B cell (primary cell): ENCODE measurements around the gene CTNNA2. TPM values are rescaled to one million over a fixed set of nuclear protein-coding genes. Genes with fewer than 3 reads are reported as not detected.

ENCODE experiments used
- ATAC-seq: fragments of 200-7000 bp; cut with Tn5 transposase; one replicate; pipeline ENCODE4 v1.10.0; 2021; ENCODE audit warnings: low read depth, mild to moderate bottlenecking, moderate number of reproducible peaks, moderate library complexity
- CTCF ChIA-PET: fragments of 350-600 bp; sonication (Branson Sonifier 250); formaldehyde crosslinking; loops from one replicate; lab custom pipeline; 2021; ENCODE audit warnings: antibody characterized with exemption, inconsistent platforms; lab: Charles Lee
- POLR2A ChIA-PET: fragments of 350-600 bp; sonication (Branson Sonifier 250); formaldehyde crosslinking; loops from one replicate; lab custom pipeline; 2021; ENCODE audit warnings: antibody characterized with exemption; lab: Charles Lee
- DNase-seq: peaks from one replicate; pipeline ENCODE4 v3.0.0; 2013
- H2AFZ ChIP-seq: 2 replicates; pipeline ENCODE4 v1.6.1; 2012; ENCODE audit warnings: mild to moderate bottlenecking, low read depth, low read length; ENCODE audit not compliant: insufficient read depth, poor library complexity, severe bottlenecking
- H3K27ac ChIP-seq, 2 donors: 1 replicate in 1 of 2; 2 replicates in 1 of 2; pipeline ENCODE4 v1.5.1; 2012 to 2013; ENCODE audit warnings: low read length in 2 of 2, mild to moderate bottlenecking in 2 of 2, moderate library complexity in 1 of 2
- H3K27me3 ChIP-seq, 4 experiments: fragments of 200-600 bp in 1 of 4; sonication (generic) in 1 of 4; replicated peaks in 1 of 4; 1 replicate in 2 of 4; 2 replicates in 2 of 4; pipeline versions ENCODE4 v1.6.1 to v1.7.0; 2013 to 2016; ENCODE audit warnings: low read length in 3 of 4, mild to moderate bottlenecking in 2 of 4, mixed read lengths in 1 of 4, moderate library complexity in 1 of 4; ENCODE audit not compliant: insufficient read depth in 4 of 4, control insufficient read depth in 3 of 4; ENCODE audit errors: control extremely low read depth in 1 of 4
- H3K36me3 ChIP-seq, 2 experiments: replicated peaks in 1 of 2; 1 replicate in 1 of 2; 2 replicates in 1 of 2; pipeline versions ENCODE4 v1.6.1 to v1.7.1; 2013; ENCODE audit warnings: low read length in 1 of 2; ENCODE audit not compliant: insufficient read depth in 2 of 2, control insufficient read depth in 1 of 2; ENCODE audit errors: control extremely low read depth in 1 of 2, extremely low read depth in 1 of 2
- H3K4me1 ChIP-seq, 2 donors: fragments of 200-600 bp in 1 of 2; sonication (generic) in 1 of 2; 1 replicate in 1 of 2; 2 replicates in 1 of 2; pipeline versions ENCODE4 v1.5.1 to v1.6.1; 2013 to 2017; ENCODE audit warnings: low read length in 2 of 2; ENCODE audit not compliant: control insufficient read depth in 2 of 2, insufficient read depth in 2 of 2
- H3K4me2 ChIP-seq: replicated peaks from 2 replicates; pipeline ENCODE3; 2012; ENCODE audit warnings: mild to moderate bottlenecking, low read depth, low read length; ENCODE audit not compliant: poor library complexity, severe bottlenecking
- H3K4me3 ChIP-seq, 5 experiments: fragments of 200-600 bp in 1 of 5; sonication (generic) in 1 of 5; 1 replicate in 3 of 5; 2 replicates in 2 of 5; pipeline versions ENCODE4 v1.5.1 to v1.7.0; 2011 to 2016; ENCODE audit warnings: low read length in 4 of 5, mild to moderate bottlenecking in 4 of 5, low read depth in 2 of 5, control low read depth in 1 of 5, moderate library complexity in 1 of 5; ENCODE audit not compliant: insufficient read depth in 1 of 5; ENCODE audit errors: control extremely low read depth in 1 of 5, extremely low read depth in 1 of 5
- H3K79me2 ChIP-seq: fragments of 200-600 bp; sonication (generic); one replicate; pipeline ENCODE4 v1.6.0; 2016; ENCODE audit warnings: low read length; ENCODE audit not compliant: control insufficient read depth, insufficient read depth
- H3K9ac ChIP-seq: fragments of 200-600 bp; sonication (generic); 2 replicates; pipeline ENCODE4 v1.6.1; 2017; ENCODE audit warnings: mild to moderate bottlenecking, low read length, moderate library complexity
- H3K9me3 ChIP-seq, 3 donors: one replicate each; pipeline versions ENCODE4 v1.6.1 to v1.7.1; 2013; ENCODE audit warnings: low read length in 2 of 3; ENCODE audit not compliant: control insufficient read depth in 2 of 3, insufficient read depth in 1 of 3; ENCODE audit errors: control extremely low read depth in 1 of 3
- H4K20me1 ChIP-seq: 2 replicates; pipeline ENCODE4 v1.6.0; 2012; ENCODE audit warnings: mild to moderate bottlenecking, low read length; ENCODE audit not compliant: insufficient read depth, control insufficient read depth, poor library complexity, severe bottlenecking
- H3K27ac Mint-ChIP-seq: one replicate; pipeline ENCODE4 v1.8.0; 2021; ENCODE audit warnings: mixed read lengths
- H3K27me3 Mint-ChIP-seq: one replicate; pipeline ENCODE4 v1.8.0; 2021; ENCODE audit warnings: mixed read lengths
- H3K4me1 Mint-ChIP-seq: one replicate; pipeline ENCODE4 v1.8.0; 2021; ENCODE audit warnings: mixed read lengths
- H3K4me3 Mint-ChIP-seq: one replicate; pipeline ENCODE4 v1.8.0; 2021; ENCODE audit warnings: mixed read lengths
- H3K9me3 Mint-ChIP-seq: one replicate; pipeline ENCODE4 v1.8.0; 2022; ENCODE audit warnings: mixed read lengths; ENCODE audit not compliant: insufficient read depth
- CTCF ChIP-seq: fragments of 200-600 bp; IDR thresholded peaks from one replicate; pipeline ENCODE4 v1.8.0; 2022; ENCODE audit warnings: antibody characterized with exemption, mild to moderate bottlenecking
- EZH2 ChIP-seq: IDR thresholded peaks from 2 replicates; pipeline ENCODE4 v1.6.1; 2012; ENCODE audit warnings: borderline replicate concordance, low read depth, mild to moderate bottlenecking, moderate library complexity, low read length; ENCODE audit not compliant: insufficient read depth, poor library complexity, severe bottlenecking
- WGBS: methylation state at CpG from one replicate; pipeline ENCODE4 v1.1.5; 2013; ENCODE audit warnings: missing lambda C conversion rate; ENCODE audit not compliant: insufficient coverage; 5-methylcytosine and 5-hydroxymethylcytosine counted together
- intact Hi-C: fragments of 100-400 bp; cut with micrococcal nuclease; formaldehyde crosslinking; loops from one replicate; pipeline ENCODE4 v1.10.0; 2022
- polyA plus RNA-seq: library from polyadenylated mRNA; depleted of rRNA; stranded (reverse); fragments of >200 nt; gene quantifications from 2 replicates; pipeline ENCODE4 v1.2.3, GENCODE V29; 2012
- total RNA-seq, 2 donors: library from RNA; stranded (reverse); fragments of 120-200 nt in 1 of 2; gene quantifications; 1 replicate in 1 of 2; 2 replicates in 1 of 2; pipeline versions ENCODE4 v1.2.3 to v1.2.4, GENCODE V29; 2013 to 2022

The CTNNA2 gene
- total and polyA plus RNA-seq, 2 donors (not counting 1 experiment from before 2014, with no cell fraction given): not detected

GRCh38 chr2:79666430-79666829, 153.6 kb downstream of the CTNNA2 start:
- Histone ChIP-seq H3K9ac (no peak overlapping the region), H3K27ac (no peak overlapping the region), H3K79me2 (no peaks in the 10 kb centered on the region), H2AFZ (no peak overlapping the region), H4K20me1 (no peaks in the 10 kb centered on the region), H3K9me3 (peaks cover 0 to 12% (median 0%) of the 10 kb centered on the region in 3 donors), H3K4me1 (no peaks in the 10 kb centered on the region), H3K4me2 (no peak overlapping the region), H3K4me3 (no peak overlapping the region), H3K27me3 (no peaks in the 10 kb centered on the region), H3K36me3 (no peaks in the 10 kb centered on the region)
- H3K27me3 Mint-ChIP-seq: no peaks in the 10 kb centered on the region
- no peak overlapping the region for H3K27ac Mint-ChIP-seq
- POLR2A ChIA-PET: no interaction called here
- DNase-seq: no peak
- intact Hi-C loops: no loop called here
- ATAC-seq: no peak
- CTCF ChIA-PET: no interaction called here
- peaks cover 8% of the 10 kb centered on the region for H3K9me3 Mint-ChIP-seq
- no CpG with 5 or more reads among the region's 4 CpGs for WGBS
- H3K4me3 Mint-ChIP-seq: no peak overlapping the region
- H3K4me1 Mint-ChIP-seq: no peaks in the 10 kb centered on the region
- TF ChIP-seq CTCF (no peak), EZH2 (no peak)

- Mint-ChIP-seq H3K27me3 (no peaks in the 10 kb centered on the region), H3K4me3 (no peak overlapping the region), H3K27ac (no peak overlapping the region), H3K4me1 (no peaks in the 10 kb centered on the region), H3K9me3 (peaks cover 2% of the 10 kb centered on the region)
- no peak overlapping the region for H3K9ac ChIP-seq
- H3K4me3 ChIP-seq: no peak overlapping the region
- POLR2A ChIA-PET: no interaction called here
- H3K36me3 ChIP-seq: no peaks in the 10 kb centered on the region
- no peaks in the 10 kb centered on the region for H3K4me1 ChIP-seq
- ATAC-seq: no peak
- WGBS: 86% methylated on average over 5 of the region's 5 CpGs
- peaks cover 0 to 12% (median 0%) of the 10 kb centered on the region in 3 donors for H3K9me3 ChIP-seq
- H2AFZ ChIP-seq: no peak overlapping the region
- no peak for DNase-seq
- H3K27ac ChIP-seq: no peak overlapping the region
- CTCF ChIA-PET: no interaction called here
- H3K4me2 ChIP-seq: no peak overlapping the region
- no peaks in the 10 kb centered on the region for H3K79me2 ChIP-seq
- H4K20me1 ChIP-seq: no peaks in the 10 kb centered on the region
- H3K27me3 ChIP-seq: no peaks in the 10 kb centered on the region
- TF ChIP-seq CTCF: no peak
- no peak for TF ChIP-seq EZH2
- intact Hi-C loops: no loop called here
Observed at GRCh38 chr2:79669714-79670113, 156.9 kb downstream of the CTNNA2 start.
